ENCODE results near the gene HASPIN.

- TF ChIP-seq CTCF (IDR thresholded peaks at IDR 0.05) (no peak), POLR2AphosphoS5 (IDR thresholded peaks at IDR 0.05) (no peak)
These were observed 45.4 kb upstream of the HASPIN start for GRCh38 chr17:3678095-3678820.

All from prostate gland (tissue), 2 donors.